Peyer's patch (tissue), 4 donors: Measurements from ENCODE around the gene RESF1.

Experiments
- POLR2A ChIP-seq, 2 donors: fragments of 450-650 bp; IDR thresholded peaks; one replicate each; pipeline ENCODE4 v1.5.1; 2017; ENCODE audit warnings: antibody characterized with exemption in 2 of 2, mild to moderate bottlenecking in 2 of 2, moderate library complexity in 2 of 2
- TF ChIP-seq, protein P1 (sequence below), 6 experiments: fragments of 450-650 bp in 4 of 6; fragments of 200-600 bp in 2 of 6; sonication (generic) in 1 of 6; IDR thresholded peaks; one replicate each; pipeline ENCODE4 v1.5.1; 2017 to 2019; ENCODE audit warnings: antibody characterized with exemption in 6 of 6, mild to moderate bottlenecking in 3 of 6, moderate library complexity in 1 of 6

DNA sequence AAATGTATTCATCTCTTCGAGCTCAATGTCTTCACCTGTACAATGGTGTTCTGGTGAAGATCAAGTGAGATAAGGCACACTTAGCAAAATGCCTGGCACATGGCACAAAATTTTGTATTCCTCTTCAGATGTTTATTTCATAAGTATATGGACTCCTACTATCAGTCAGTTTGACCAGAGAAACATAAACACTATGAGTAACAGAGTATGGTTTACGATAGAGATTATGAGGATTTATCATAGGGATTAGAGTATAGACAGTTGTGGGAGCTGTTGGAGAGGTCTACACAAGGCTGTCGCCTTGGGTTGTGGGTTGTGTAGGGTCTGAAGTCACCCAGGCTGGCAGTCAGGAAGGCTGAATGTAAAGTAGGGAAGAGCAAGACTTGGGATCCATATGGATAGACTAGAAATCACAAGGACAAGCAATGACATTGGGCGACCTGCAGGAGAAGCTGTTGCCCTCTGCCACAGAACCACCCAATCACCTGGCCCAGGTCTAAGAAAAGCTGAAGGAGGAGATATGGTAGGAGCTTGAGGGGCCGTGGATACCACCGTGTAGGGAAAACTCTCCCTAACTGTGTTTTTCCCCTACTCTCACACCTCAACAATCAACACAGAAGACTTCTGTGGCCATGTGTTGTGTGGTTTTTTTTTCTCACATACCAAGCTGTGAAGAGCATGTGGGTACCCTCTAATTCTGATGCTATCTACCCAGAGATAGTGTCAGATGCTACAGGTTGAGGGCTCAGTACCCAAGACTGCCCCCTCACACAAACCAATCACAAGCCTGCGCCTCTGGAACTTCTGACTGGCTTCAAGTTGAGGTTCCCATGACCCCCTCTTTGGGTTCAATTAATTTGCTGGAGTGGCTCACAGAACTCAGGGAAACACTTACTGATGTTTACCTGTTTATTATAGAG is 27.2 kb upstream of the RESF1 start:
- TF ChIP-seq, protein P1, sequence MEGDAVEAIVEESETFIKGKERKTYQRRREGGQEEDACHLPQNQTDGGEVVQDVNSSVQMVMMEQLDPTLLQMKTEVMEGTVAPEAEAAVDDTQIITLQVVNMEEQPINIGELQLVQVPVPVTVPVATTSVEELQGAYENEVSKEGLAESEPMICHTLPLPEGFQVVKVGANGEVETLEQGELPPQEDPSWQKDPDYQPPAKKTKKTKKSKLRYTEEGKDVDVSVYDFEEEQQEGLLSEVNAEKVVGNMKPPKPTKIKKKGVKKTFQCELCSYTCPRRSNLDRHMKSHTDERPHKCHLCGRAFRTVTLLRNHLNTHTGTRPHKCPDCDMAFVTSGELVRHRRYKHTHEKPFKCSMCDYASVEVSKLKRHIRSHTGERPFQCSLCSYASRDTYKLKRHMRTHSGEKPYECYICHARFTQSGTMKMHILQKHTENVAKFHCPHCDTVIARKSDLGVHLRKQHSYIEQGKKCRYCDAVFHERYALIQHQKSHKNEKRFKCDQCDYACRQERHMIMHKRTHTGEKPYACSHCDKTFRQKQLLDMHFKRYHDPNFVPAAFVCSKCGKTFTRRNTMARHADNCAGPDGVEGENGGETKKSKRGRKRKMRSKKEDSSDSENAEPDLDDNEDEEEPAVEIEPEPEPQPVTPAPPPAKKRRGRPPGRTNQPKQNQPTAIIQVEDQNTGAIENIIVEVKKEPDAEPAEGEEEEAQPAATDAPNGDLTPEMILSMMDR (IDR thresholded peaks at IDR 0.05), result no peak
- no peak for TF ChIP-seq POLR2A (IDR thresholded peaks at IDR 0.05)
